GM23338 (cell line): Measurements from ENCODE around the gene ZDHHC18. TPM values are rescaled to one million over a fixed set of nuclear protein-coding genes. Genes with fewer than 3 reads are reported as not detected.

Experiments used
- ATAC-seq: fragments of 200-7000 bp; cut with Tn5 transposase; 3 replicates; pipeline ENCODE4 v1.9.1; 2020
- DNase-seq: peaks from one replicate; pipeline ENCODE4 v3.0.0-alpha.2; 2015; ENCODE audit warnings: low spot score
- H2AFZ ChIP-seq: fragments of 200-600 bp; sonication (generic); 2 replicates; pipeline ENCODE4 v1.8.0; 2016; ENCODE audit warnings: antibody characterized with exemption, mild to moderate bottlenecking, moderate library complexity
- H3F3A ChIP-seq: fragments of 200-600 bp; sonication (generic); replicated peaks from 2 replicates; pipeline ENCODE4 v1.8.0; 2017; ENCODE audit warnings: antibody characterized with exemption, mixed run types, low read depth
- H3K27ac ChIP-seq: fragments of 200-600 bp; sonication (generic); 2 replicates; pipeline ENCODE4 v1.6.1; 2016; ENCODE audit warnings: low read depth
- H3K27me3 ChIP-seq: fragments of 200-600 bp; sonication (generic); 2 replicates; pipeline ENCODE4 v1.8.0; 2016; ENCODE audit warnings: mild to moderate bottlenecking, mixed run types, moderate library complexity; ENCODE audit not compliant: insufficient read depth
- H3K36me3 ChIP-seq: fragments of 200-600 bp; sonication (generic); 2 replicates; pipeline ENCODE4 v1.8.0; 2016; ENCODE audit warnings: mild to moderate bottlenecking; ENCODE audit not compliant: insufficient read depth
- H3K4me1 ChIP-seq: fragments of 200-600 bp; sonication (generic); 2 replicates; pipeline ENCODE4 v1.8.0; 2016; ENCODE audit warnings: mild to moderate bottlenecking, moderate library complexity; ENCODE audit not compliant: insufficient read depth
- H3K4me2 ChIP-seq: fragments of 200-600 bp; sonication (generic); 2 replicates; pipeline ENCODE4 v1.7.1; 2017; ENCODE audit warnings: mixed run types
- H3K4me3 ChIP-seq: fragments of 200-600 bp; sonication (generic); 2 replicates; pipeline ENCODE4 v1.6.1; 2016; ENCODE audit warnings: mixed run types
- H3K79me2 ChIP-seq: fragments of 200-600 bp; sonication (generic); replicated peaks from 2 replicates; pipeline ENCODE4 v1.8.0; 2017; ENCODE audit warnings: mild to moderate bottlenecking; ENCODE audit not compliant: insufficient read depth
- H3K9me2 ChIP-seq: fragments of 200-600 bp; sonication (generic); 2 replicates; pipeline ENCODE4 v1.8.0; 2017; ENCODE audit not compliant: insufficient read depth
- H4K20me1 ChIP-seq: fragments of 200-600 bp; sonication (generic); replicated peaks from 2 replicates; pipeline ENCODE4 v1.8.0; 2017; ENCODE audit warnings: mild to moderate bottlenecking; ENCODE audit not compliant: insufficient read depth
- H3K27ac Mint-ChIP-seq: 2 replicates; pipeline ENCODE4 v1.8.0; 2020; ENCODE audit warnings: inconsistent platforms, mild to moderate bottlenecking, moderate library complexity, mixed read lengths
- H3K27me3 Mint-ChIP-seq: 3 replicates; pipeline ENCODE4 v1.8.0; 2022; ENCODE audit warnings: low read depth, mild to moderate bottlenecking, moderate library complexity, mixed read lengths, inconsistent platforms; ENCODE audit not compliant: insufficient read depth, poor library complexity
- H3K36me3 Mint-ChIP-seq: 3 replicates; pipeline ENCODE4 v1.8.0; 2021; ENCODE audit warnings: low read depth, mild to moderate bottlenecking, inconsistent platforms, moderate library complexity, mixed read lengths
- H3K4me1 Mint-ChIP-seq: 3 replicates; pipeline ENCODE4 v1.8.0; 2020; ENCODE audit warnings: mild to moderate bottlenecking, inconsistent platforms, mixed read lengths
- H3K4me3 Mint-ChIP-seq: 3 replicates; pipeline ENCODE4 v1.8.0; 2021; ENCODE audit warnings: moderate library complexity, mild to moderate bottlenecking, inconsistent platforms, mixed read lengths
- H3K9me3 Mint-ChIP-seq: 3 replicates; pipeline ENCODE4 v1.8.0; 2020; ENCODE audit warnings: moderate library complexity, mild to moderate bottlenecking, inconsistent platforms, mixed read lengths
- CREB1 ChIP-seq: fragments of 250-450 bp; sonication (Bioruptor Pico); IDR thresholded peaks from 2 replicates; pipeline ENCODE4 v1.5.0; 2020; ENCODE audit warnings: low read depth, mild to moderate bottlenecking, moderate library complexity
- ETS1 ChIP-seq: IDR thresholded peaks from 2 replicates; pipeline ENCODE4 v1.6.1; 2016; ENCODE audit warnings: antibody characterized with exemption
- EZH2 ChIP-seq: fragments of 200-600 bp; sonication (generic); IDR thresholded peaks from one replicate; pipeline ENCODE4 v1.8.0; 2017; ENCODE audit warnings: antibody characterized with exemption, mild to moderate bottlenecking, low read depth; ENCODE audit not compliant: unreplicated experiment
- EZH2phosphoT487 ChIP-seq: fragments of 200-600 bp; sonication (generic); IDR thresholded peaks from one replicate; pipeline ENCODE4 v1.8.1; 2018; ENCODE audit warnings: antibody characterized with exemption; ENCODE audit not compliant: unreplicated experiment
- JUNB ChIP-seq: IDR thresholded peaks from one replicate; pipeline ENCODE4 v1.6.1; 2016; ENCODE audit warnings: antibody characterized with exemption; ENCODE audit not compliant: unreplicated experiment
- NANOG ChIP-seq: IDR thresholded peaks from 2 replicates; pipeline ENCODE4 v1.6.1; 2016; ENCODE audit warnings: antibody characterized with exemption, borderline replicate concordance
- POLR2AphosphoS5 ChIP-seq: IDR thresholded peaks from 2 replicates; pipeline ENCODE4 v1.6.1; 2016; ENCODE audit warnings: antibody characterized with exemption, low read depth
- STAT1 ChIP-seq: IDR thresholded peaks from one replicate; pipeline ENCODE4 v1.6.1; 2016; ENCODE audit warnings: antibody characterized with exemption; ENCODE audit not compliant: unreplicated experiment
- ZNF114 ChIP-seq: fragments of 250-450 bp; sonication (Bioruptor Pico); IDR thresholded peaks from 2 replicates; pipeline ENCODE4 v1.5.0; 2020; ENCODE audit warnings: mild to moderate bottlenecking, moderate library complexity
- ZNF462 ChIP-seq: fragments of 250-450 bp; sonication (Bioruptor Pico); IDR thresholded peaks from 2 replicates; pipeline ENCODE4 v1.5.0; 2020; ENCODE audit warnings: mild to moderate bottlenecking, moderate library complexity
- polyA plus RNA-seq: library from polyadenylated mRNA; unstranded; fragments of >200 nt; fragmentation: Nextera tagmentation; extraction: Ambion mirVana; gene quantifications from 2 replicates; pipeline ENCODE4 v1.2.1, GENCODE V29; 2016
- total RNA-seq: library from RNA; depleted of rRNA; stranded (reverse); fragments of >200 nt; shearing (Covaris generic); gene quantifications from 2 replicates; pipeline ENCODE4 v1.2.3, GENCODE V29; 2014
- TF ChIP-seq, protein P1 (sequence below): IDR thresholded peaks from one replicate; pipeline ENCODE4 v1.6.1; 2018; ENCODE audit warnings: antibody characterized with exemption; ENCODE audit not compliant: unreplicated experiment

Gene ZDHHC18
- total and polyA plus RNA-seq, 2 experiments from 2014 or later = 6.3 to 26.8 TPM

GRCh38 chr1:26890467-26890796 lies 63.9 kb downstream of the ZDHHC18 start:
- no peaks in the 10 kb centered on the region for H3K27me3 ChIP-seq
- peaks cover 6% of the 10 kb centered on the region; the same call in 1 of the 2 replicates for H4K20me1 ChIP-seq
- H3K9me3 Mint-ChIP-seq = no peaks in the 10 kb centered on the region
- ATAC-seq (peak; percentile 61), DNase-seq (no peak)
- H3K4me3 ChIP-seq = peak overlapping the region; percentile 91
- peaks cover 5% of the 10 kb centered on the region; the same call in 2 of the 3 replicates for H3K4me1 Mint-ChIP-seq
- H3F3A ChIP-seq = peaks cover 26% of the 10 kb centered on the region
- peaks cover 56% of the 10 kb centered on the region for H3K36me3 Mint-ChIP-seq
- TF ChIP-seq POLR2AphosphoS5 = no peak
- peak overlapping the region; percentile 92 for H3K4me3 Mint-ChIP-seq
- H3K27me3 Mint-ChIP-seq = peaks cover 12% of the 10 kb centered on the region
- H3K27ac Mint-ChIP-seq = peak overlapping the region; percentile 92
- peaks cover 28% of the 10 kb centered on the region for H3K36me3 ChIP-seq
- H3K27ac ChIP-seq = peak overlapping the region; percentile 84
- no peaks in the 10 kb centered on the region for H3K4me1 ChIP-seq
- H2AFZ ChIP-seq = peak overlapping the region; percentile 95; the same call in 1 of the 2 replicates
- H3K9me2 ChIP-seq = no peaks in the 10 kb centered on the region
- H3K79me2 ChIP-seq = peaks cover 10% of the 10 kb centered on the region
- H3K4me2 ChIP-seq = peak overlapping the region; percentile 94

GRCh38 chr1:26894263-26894662 lies 67.8 kb downstream of the ZDHHC18 start:
- no peak overlapping the region for H3K4me3 Mint-ChIP-seq
- TF ChIP-seq NANOG (no peak), ETS1 (no peak), EZH2phosphoT487 (no peak), EZH2 (no peak), ZNF462 (CRISPR knock-in tag) (no peak), CREB1 (CRISPR knock-in tag) (no peak), ZNF114 (CRISPR knock-in tag) (no peak), POLR2AphosphoS5 (no peak), JUNB (no peak), STAT1 (no peak)
- TF ChIP-seq, protein P1, sequence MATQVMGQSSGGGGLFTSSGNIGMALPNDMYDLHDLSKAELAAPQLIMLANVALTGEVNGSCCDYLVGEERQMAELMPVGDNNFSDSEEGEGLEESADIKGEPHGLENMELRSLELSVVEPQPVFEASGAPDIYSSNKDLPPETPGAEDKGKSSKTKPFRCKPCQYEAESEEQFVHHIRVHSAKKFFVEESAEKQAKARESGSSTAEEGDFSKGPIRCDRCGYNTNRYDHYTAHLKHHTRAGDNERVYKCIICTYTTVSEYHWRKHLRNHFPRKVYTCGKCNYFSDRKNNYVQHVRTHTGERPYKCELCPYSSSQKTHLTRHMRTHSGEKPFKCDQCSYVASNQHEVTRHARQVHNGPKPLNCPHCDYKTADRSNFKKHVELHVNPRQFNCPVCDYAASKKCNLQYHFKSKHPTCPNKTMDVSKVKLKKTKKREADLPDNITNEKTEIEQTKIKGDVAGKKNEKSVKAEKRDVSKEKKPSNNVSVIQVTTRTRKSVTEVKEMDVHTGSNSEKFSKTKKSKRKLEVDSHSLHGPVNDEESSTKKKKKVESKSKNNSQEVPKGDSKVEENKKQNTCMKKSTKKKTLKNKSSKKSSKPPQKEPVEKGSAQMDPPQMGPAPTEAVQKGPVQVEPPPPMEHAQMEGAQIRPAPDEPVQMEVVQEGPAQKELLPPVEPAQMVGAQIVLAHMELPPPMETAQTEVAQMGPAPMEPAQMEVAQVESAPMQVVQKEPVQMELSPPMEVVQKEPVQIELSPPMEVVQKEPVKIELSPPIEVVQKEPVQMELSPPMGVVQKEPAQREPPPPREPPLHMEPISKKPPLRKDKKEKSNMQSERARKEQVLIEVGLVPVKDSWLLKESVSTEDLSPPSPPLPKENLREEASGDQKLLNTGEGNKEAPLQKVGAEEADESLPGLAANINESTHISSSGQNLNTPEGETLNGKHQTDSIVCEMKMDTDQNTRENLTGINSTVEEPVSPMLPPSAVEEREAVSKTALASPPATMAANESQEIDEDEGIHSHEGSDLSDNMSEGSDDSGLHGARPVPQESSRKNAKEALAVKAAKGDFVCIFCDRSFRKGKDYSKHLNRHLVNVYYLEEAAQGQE = no peak

More at GRCh38 chr1:26894263-26894662, 67.8 kb downstream of the ZDHHC18 start:
- ATAC-seq (no peak), DNase-seq (no peak)
- peaks cover 17% of the 10 kb centered on the region for H3F3A ChIP-seq
- H3K36me3 Mint-ChIP-seq = peaks cover 43% of the 10 kb centered on the region
- H3K27ac ChIP-seq = no peak overlapping the region
- no peaks in the 10 kb centered on the region for H3K9me2 ChIP-seq
- peaks cover 24% of the 10 kb centered on the region for H3K79me2 ChIP-seq
- no peak overlapping the region for H3K27ac Mint-ChIP-seq
- H3K4me1 Mint-ChIP-seq = peaks cover 7% of the 10 kb centered on the region
- H3K36me3 ChIP-seq = peaks cover 18% of the 10 kb centered on the region
- H4K20me1 ChIP-seq = no peaks in the 10 kb centered on the region; the same call in 1 of the 2 replicates
- no peak overlapping the region for H3K4me2 ChIP-seq
- no peaks in the 10 kb centered on the region for H3K27me3 ChIP-seq
- peaks cover 4% of the 10 kb centered on the region for H3K4me1 ChIP-seq
- H3K27me3 Mint-ChIP-seq = peaks cover 6% of the 10 kb centered on the region
- H2AFZ ChIP-seq = no peak overlapping the region
- no peaks in the 10 kb centered on the region for H3K9me3 Mint-ChIP-seq
- H3K4me3 ChIP-seq = no peak overlapping the region
